Left lung (tissue), 10 donors: ENCODE results near the gene CACNA2D3. TPM values are rescaled to one million over a fixed set of nuclear protein-coding genes. Genes with fewer than 3 reads are reported as not detected.

ENCODE experiments used
- ATAC-seq: fragments of 200-7000 bp; cut with Tn5 transposase; one replicate; pipeline ENCODE4 v1.9.1; 2020; ENCODE audit warnings: moderate library complexity
- DNase-seq, 4 donors: peaks; one replicate each; pipeline ENCODE4 v3.0.0-alpha.2; 2013 to 2020
- H3K27ac ChIP-seq, 2 donors: fragments of 200-600 bp; sonication (generic) in 1 of 2; one replicate each; pipeline versions ENCODE4 v1.5.0 to v1.8.0; 2020 to 2021
- H3K27me3 ChIP-seq, 2 donors: fragments of 200-600 bp; sonication (generic) in 1 of 2; one replicate each; pipeline versions ENCODE4 v1.5.0 to v1.8.0; 2020 to 2021
- H3K36me3 ChIP-seq, 2 donors: fragments of 200-600 bp; sonication (generic) in 1 of 2; one replicate each; pipeline versions ENCODE4 v1.5.0 to v1.8.0; 2020 to 2021
- H3K4me1 ChIP-seq, 2 donors: fragments of 200-600 bp; one replicate each; pipeline ENCODE4 v1.8.0; 2021
- H3K4me3 ChIP-seq, 2 donors: fragments of 200-600 bp; sonication (generic) in 1 of 2; one replicate each; pipeline versions ENCODE4 v1.5.0 to v1.8.0; 2020 to 2021; ENCODE audit warnings: mild to moderate bottlenecking in 1 of 2
- H3K9me3 ChIP-seq, 2 donors: fragments of 200-600 bp; sonication (generic) in 1 of 2; one replicate each; pipeline versions ENCODE4 v1.5.0 to v1.8.0; 2020 to 2021
- CTCF ChIP-seq, 2 donors: fragments of 200-600 bp; sonication (generic) in 1 of 2; IDR thresholded peaks; one replicate each; pipeline versions ENCODE4 v1.5.0 to v1.8.0; 2021; ENCODE audit warnings: antibody characterized with exemption in 2 of 2
- intact Hi-C, 2 donors: fragments of 100-400 bp; cut with DNase I; formaldehyde crosslinking; loops; one replicate each; pipeline versions ENCODE4 v1.11.2 to v1.14.2; 2022
- polyA plus RNA-seq, 6 donors: library from polyadenylated mRNA; unstranded; fragments of 120-200 nt; gene quantifications; one replicate each; pipeline ENCODE4 v1.2.1, GENCODE V29; 2013; ENCODE audit not compliant: insufficient read length in 6 of 6
- total RNA-seq, 2 donors: library from RNA; stranded (reverse); fragmentation: NEBNext Ultra II Directional; extraction: Animal tissue kit (Norgen Biotek cat#: 25700); gene quantifications; one replicate each; pipeline ENCODE4 v1.2.1, GENCODE V29; 2021
- donor health status: DM: no; HTN: yes; CAD: no.
- donor health status: DM: no; HTN: no; CAD: no.

The CACNA2D3 gene
- total and polyA plus RNA-seq, 8 donors: 1.1 to 2.7 (median 1.5) TPM

GRCh38 chr3:54173371-54173770, 51.0 kb downstream of the CACNA2D3 start:
- no peaks in the 10 kb centered on the region for H3K27me3 ChIP-seq
- no peak overlapping the region for H3K27ac ChIP-seq
- H3K9me3 ChIP-seq: no peaks in the 10 kb centered on the region
- no peaks in the 10 kb centered on the region for H3K4me1 ChIP-seq
- no peaks in the 10 kb centered on the region for H3K36me3 ChIP-seq
- intact Hi-C loops: no loop called here
- TF ChIP-seq CTCF (IDR thresholded peaks at IDR 0.05): no peak
- no peak for DNase-seq
- ATAC-seq: no peak
- no peak overlapping the region for H3K4me3 ChIP-seq

- peak in 1 of 4 donors; percentile 21 for DNase-seq
- no peak for ATAC-seq
- intact Hi-C loops: no loop called here
Measured at GRCh38 chr3:54176106-54176505, 53.8 kb downstream of the CACNA2D3 start.

GRCh38 chr3:54177816-54178215, 55.5 kb downstream of the CACNA2D3 start:
- TF ChIP-seq CTCF (IDR thresholded peaks at IDR 0.05): no peak
- DNase-seq (no peak), ATAC-seq (no peak)
- H3K9me3 ChIP-seq: no peaks in the 10 kb centered on the region
- no peak overlapping the region for H3K4me3 ChIP-seq
- H3K27ac ChIP-seq: no peak overlapping the region
- intact Hi-C loops: no loop called here
- H3K36me3 ChIP-seq: no peaks in the 10 kb centered on the region
- no peaks in the 10 kb centered on the region for H3K27me3 ChIP-seq
- no peaks in the 10 kb centered on the region for H3K4me1 ChIP-seq

More at GRCh38 chr3:54176106-54176505, 53.8 kb downstream of the CACNA2D3 start:
- no peak overlapping the region for H3K4me3 ChIP-seq
- no peaks in the 10 kb centered on the region for H3K36me3 ChIP-seq
- no peak for TF ChIP-seq CTCF (IDR thresholded peaks at IDR 0.05)
- no peaks in the 10 kb centered on the region for H3K4me1 ChIP-seq
- no peaks in the 10 kb centered on the region for H3K9me3 ChIP-seq
- no peaks in the 10 kb centered on the region for H3K27me3 ChIP-seq
- no peak overlapping the region for H3K27ac ChIP-seq

GRCh38 chr3:54178376-54178775, 56.0 kb downstream of the CACNA2D3 start:
- no peaks in the 10 kb centered on the region for H3K27me3 ChIP-seq
- DNase-seq: no peak
- no peaks in the 10 kb centered on the region for H3K9me3 ChIP-seq
- intact Hi-C loops: no loop called here
- ATAC-seq: no peak
- no peak for TF ChIP-seq CTCF (IDR thresholded peaks at IDR 0.05)
- no peak overlapping the region for H3K27ac ChIP-seq
- H3K36me3 ChIP-seq: no peaks in the 10 kb centered on the region
- H3K4me1 ChIP-seq: no peaks in the 10 kb centered on the region
- H3K4me3 ChIP-seq: no peak overlapping the region

GRCh38 chr3:54180921-54181320, 58.6 kb downstream of the CACNA2D3 start:
- no peak overlapping the region for H3K27ac ChIP-seq
- no peaks in the 10 kb centered on the region for H3K27me3 ChIP-seq
- no peak overlapping the region for H3K4me3 ChIP-seq
- DNase-seq (no peak), ATAC-seq (no peak)
- intact Hi-C loops: no loop called here
- H3K36me3 ChIP-seq: no peaks in the 10 kb centered on the region
- no peaks in the 10 kb centered on the region for H3K9me3 ChIP-seq
- TF ChIP-seq CTCF (IDR thresholded peaks at IDR 0.05): no peak
- H3K4me1 ChIP-seq: no peaks in the 10 kb centered on the region
